Hepatocyte (in vitro differentiated cells): ENCODE data around the gene CMTR1. TPM values are rescaled to one million over a fixed set of nuclear protein-coding genes. Genes with fewer than 3 reads are reported as not detected.

Source experiments
- DNase-seq: peaks from one replicate; pipeline ENCODE4 v3.0.0-alpha.2; 2016; ENCODE audit warnings: low spot score
- H2AFZ ChIP-seq: fragments of 200-600 bp; sonication (generic); 2 replicates; pipeline ENCODE4 v1.6.0; 2016; ENCODE audit warnings: antibody characterized with exemption, mild to moderate bottlenecking
- H3K27ac ChIP-seq: fragments of 200-600 bp; sonication (generic); 2 replicates; pipeline ENCODE4 v1.5.1; 2016; ENCODE audit warnings: mild to moderate bottlenecking
- H3K27me3 ChIP-seq: fragments of 200-600 bp; sonication (generic); 2 replicates; pipeline ENCODE4 v1.6.1; 2016
- H3K36me3 ChIP-seq: fragments of 200-600 bp; sonication (generic); replicated peaks from 2 replicates; pipeline ENCODE4 v1.5.1; 2016; ENCODE audit warnings: low read depth; ENCODE audit not compliant: insufficient read depth
- H3K4me1 ChIP-seq: fragments of 200-600 bp; sonication (generic); 2 replicates; pipeline ENCODE4 v1.5.1; 2016; ENCODE audit warnings: mild to moderate bottlenecking, moderate library complexity; ENCODE audit not compliant: insufficient read depth
- H3K4me2 ChIP-seq: fragments of 200-600 bp; sonication (generic); 2 replicates; pipeline ENCODE4 v1.6.0; 2016
- H3K4me3 ChIP-seq: fragments of 200-600 bp; sonication (generic); 2 replicates; pipeline ENCODE4 v1.5.1; 2016; ENCODE audit warnings: mild to moderate bottlenecking
- H3K79me2 ChIP-seq: fragments of 200-600 bp; sonication (generic); 2 replicates; pipeline ENCODE4 v1.6.0; 2017; ENCODE audit warnings: mild to moderate bottlenecking
- H3K9me2 ChIP-seq: fragments of 200-600 bp; sonication (generic); replicated peaks from 2 replicates; pipeline ENCODE4 v1.6.0; 2017; ENCODE audit warnings: mild to moderate bottlenecking; ENCODE audit not compliant: insufficient read depth
- H3K9me3 ChIP-seq: fragments of 200-600 bp; sonication (generic); 2 replicates; pipeline ENCODE4 v1.5.1; 2016; ENCODE audit warnings: low read depth, mild to moderate bottlenecking
- H4K20me1 ChIP-seq: fragments of 200-600 bp; sonication (generic); 2 replicates; pipeline ENCODE4 v1.6.0; 2016; ENCODE audit warnings: mild to moderate bottlenecking; ENCODE audit not compliant: insufficient read depth, poor library complexity, severe bottlenecking
- EZH2 ChIP-seq: fragments of 200-600 bp; sonication (generic); IDR thresholded peaks from 2 replicates; pipeline ENCODE4 v1.6.1; 2016; ENCODE audit warnings: antibody characterized with exemption, mild to moderate bottlenecking, borderline replicate concordance
- EZH2phosphoT487 ChIP-seq: fragments of 200-600 bp; sonication (generic); IDR thresholded peaks from one replicate; pipeline ENCODE4 v1.6.1; 2018; ENCODE audit warnings: antibody characterized with exemption, mild to moderate bottlenecking, low read depth, moderate library complexity; ENCODE audit not compliant: unreplicated experiment, severe bottlenecking
- WGBS: methylation state at CpG from one replicate; pipeline ENCODE4 v1.1.6; 2016; ENCODE audit warnings: low lambda C conversion rate; ENCODE audit errors: missing lambda C conversion rate; 5-methylcytosine and 5-hydroxymethylcytosine counted together
- polyA plus RNA-seq: library from polyadenylated mRNA; unstranded; fragments of >200 nt; fragmentation: Nextera tagmentation; extraction: Ambion mirVana; gene quantifications from 2 replicates; pipeline ENCODE4 v1.2.1, GENCODE V29; 2016
- total RNA-seq: library from RNA; depleted of rRNA; stranded (reverse); fragments of >200 nt; gene quantifications from 2 replicates; pipeline ENCODE4 v1.2.3, GENCODE V29; 2014
- TF ChIP-seq, protein P1 (sequence below): fragments of 200-600 bp; sonication (generic); IDR thresholded peaks from 2 replicates; pipeline ENCODE4 v1.5.1; 2016; ENCODE audit warnings: antibody characterized with exemption, mild to moderate bottlenecking; ENCODE audit not compliant: poor library complexity

The CMTR1 gene
- total and polyA plus RNA-seq, 2 experiments from 2014 or later: 22.5 to 34.4 TPM

GRCh38 chr6:37521674-37522073 lies 88.7 kb downstream of the CMTR1 start:
- TF ChIP-seq EZH2: no peak
- TF ChIP-seq EZH2phosphoT487: no peak
- TF ChIP-seq, protein P1, sequence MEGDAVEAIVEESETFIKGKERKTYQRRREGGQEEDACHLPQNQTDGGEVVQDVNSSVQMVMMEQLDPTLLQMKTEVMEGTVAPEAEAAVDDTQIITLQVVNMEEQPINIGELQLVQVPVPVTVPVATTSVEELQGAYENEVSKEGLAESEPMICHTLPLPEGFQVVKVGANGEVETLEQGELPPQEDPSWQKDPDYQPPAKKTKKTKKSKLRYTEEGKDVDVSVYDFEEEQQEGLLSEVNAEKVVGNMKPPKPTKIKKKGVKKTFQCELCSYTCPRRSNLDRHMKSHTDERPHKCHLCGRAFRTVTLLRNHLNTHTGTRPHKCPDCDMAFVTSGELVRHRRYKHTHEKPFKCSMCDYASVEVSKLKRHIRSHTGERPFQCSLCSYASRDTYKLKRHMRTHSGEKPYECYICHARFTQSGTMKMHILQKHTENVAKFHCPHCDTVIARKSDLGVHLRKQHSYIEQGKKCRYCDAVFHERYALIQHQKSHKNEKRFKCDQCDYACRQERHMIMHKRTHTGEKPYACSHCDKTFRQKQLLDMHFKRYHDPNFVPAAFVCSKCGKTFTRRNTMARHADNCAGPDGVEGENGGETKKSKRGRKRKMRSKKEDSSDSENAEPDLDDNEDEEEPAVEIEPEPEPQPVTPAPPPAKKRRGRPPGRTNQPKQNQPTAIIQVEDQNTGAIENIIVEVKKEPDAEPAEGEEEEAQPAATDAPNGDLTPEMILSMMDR: no peak

GRCh38 chr6:37522836-37523235 lies 89.8 kb downstream of the CMTR1 start:
- no peaks in the 10 kb centered on the region for H3K79me2 ChIP-seq
- H3K4me2 ChIP-seq: no peak overlapping the region
- no peaks in the 10 kb centered on the region for H3K9me2 ChIP-seq
- TF ChIP-seq, protein P1: no peak
- TF ChIP-seq EZH2 (no peak), EZH2phosphoT487 (no peak)
- no peaks in the 10 kb centered on the region for H3K9me3 ChIP-seq
- H2AFZ ChIP-seq: no peak overlapping the region
- 92% methylated on average over 3 of the region's 3 CpGs for WGBS
- no peak overlapping the region for H3K4me3 ChIP-seq
- DNase-seq: no peak
- no peaks in the 10 kb centered on the region for H3K4me1 ChIP-seq
- no peak overlapping the region for H3K27ac ChIP-seq
- H4K20me1 ChIP-seq: no peaks in the 10 kb centered on the region
- peaks cover 8% of the 10 kb centered on the region for H3K27me3 ChIP-seq
- no peaks in the 10 kb centered on the region for H3K36me3 ChIP-seq

More at GRCh38 chr6:37521674-37522073, 88.7 kb downstream of the CMTR1 start:
- H3K4me3 ChIP-seq: no peak overlapping the region
- no peaks in the 10 kb centered on the region for H3K36me3 ChIP-seq
- H3K27ac ChIP-seq: no peak overlapping the region
- H3K4me2 ChIP-seq: no peak overlapping the region
- H3K9me2 ChIP-seq: no peaks in the 10 kb centered on the region
- H4K20me1 ChIP-seq: no peaks in the 10 kb centered on the region
- DNase-seq: no peak
- H3K9me3 ChIP-seq: no peaks in the 10 kb centered on the region
- peaks cover 6% of the 10 kb centered on the region for H3K4me1 ChIP-seq
- no peaks in the 10 kb centered on the region for H3K79me2 ChIP-seq
- no peak overlapping the region for H2AFZ ChIP-seq
- no peaks in the 10 kb centered on the region for H3K27me3 ChIP-seq
- WGBS: 64% methylated on average over 4 of the region's 4 CpGs

DNA sequence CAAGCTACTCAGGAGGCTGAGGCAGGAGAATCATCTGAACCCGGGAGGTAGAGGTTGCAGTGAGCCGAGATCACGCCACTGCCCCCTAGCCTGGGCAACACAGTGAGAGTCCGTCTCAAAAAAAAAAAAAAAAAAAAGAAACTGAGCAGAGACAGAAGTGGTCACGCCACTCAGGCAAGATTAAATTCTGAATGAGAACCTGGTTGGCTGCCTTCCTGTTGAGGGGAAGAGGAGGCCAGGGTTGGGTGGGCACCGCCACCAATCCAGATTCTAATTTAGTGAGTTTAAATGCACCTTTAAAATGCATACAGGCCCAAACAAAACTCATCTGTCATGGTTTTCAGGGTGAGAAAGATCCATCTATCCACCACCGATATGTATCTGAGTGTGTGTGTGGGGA lies 90.4 kb downstream of the CMTR1 start:
- H4K20me1 ChIP-seq: no peaks in the 10 kb centered on the region
- no peaks in the 10 kb centered on the region for H3K9me3 ChIP-seq
- H3K9me2 ChIP-seq: no peaks in the 10 kb centered on the region
- DNase-seq: no peak
- H3K4me1 ChIP-seq: no peaks in the 10 kb centered on the region
- no peak overlapping the region for H3K4me3 ChIP-seq
- peaks cover 11% of the 10 kb centered on the region for H3K27me3 ChIP-seq
- 74% methylated on average over 7 of the region's 7 CpGs for WGBS
- no peak overlapping the region for H3K27ac ChIP-seq
- H3K79me2 ChIP-seq: no peaks in the 10 kb centered on the region
- no peaks in the 10 kb centered on the region for H3K36me3 ChIP-seq
- TF ChIP-seq EZH2phosphoT487 (no peak), EZH2 (no peak)
- TF ChIP-seq, protein P1: no peak
- H3K4me2 ChIP-seq: no peak overlapping the region
- H2AFZ ChIP-seq: no peak overlapping the region
